H9 (cell line): Measurements from ENCODE around the gene FEM1C. TPM values are rescaled to one million over a fixed set of nuclear protein-coding genes. Genes with fewer than 3 reads are reported as not detected.

ENCODE experiments used
- DNase-seq: peaks from one replicate; pipeline ENCODE4 v3.0.0-alpha.2; 2017
- H2AFZ ChIP-seq: one replicate; pipeline ENCODE4 v1.6.1; 2013; ENCODE audit warnings: mild to moderate bottlenecking, low read length, control low read depth, moderate library complexity
- H2AK5ac ChIP-seq: 2 replicates; pipeline ENCODE4 v1.6.1; 2013; ENCODE audit warnings: low read length, control low read depth, mixed read lengths; ENCODE audit not compliant: insufficient read length
- H2BK120ac ChIP-seq: one replicate; pipeline ENCODE4 v1.6.1; 2013; ENCODE audit warnings: low read depth, mild to moderate bottlenecking, low read length, control low read depth, inconsistent platforms; ENCODE audit not compliant: poor library complexity, severe bottlenecking
- H2BK12ac ChIP-seq: 2 replicates; pipeline ENCODE4 v1.6.1; 2013; ENCODE audit warnings: low read length, control low read depth, mixed read lengths, low read depth; ENCODE audit not compliant: insufficient read length
- H2BK15ac ChIP-seq: 2 replicates; pipeline ENCODE4 v1.6.1; 2013; ENCODE audit warnings: low read depth, low read length, control low read depth
- H2BK20ac ChIP-seq: one replicate; pipeline ENCODE4 v1.6.1; 2013; ENCODE audit warnings: low read depth, mild to moderate bottlenecking, low read length, control low read depth, inconsistent platforms; ENCODE audit not compliant: poor library complexity, severe bottlenecking
- H2BK5ac ChIP-seq: 2 replicates; pipeline ENCODE4 v1.6.1; 2013; ENCODE audit warnings: low read length, control low read depth, mixed read lengths; ENCODE audit not compliant: insufficient read length
- H3K14ac ChIP-seq: 2 replicates; pipeline ENCODE4 v1.6.1; 2013; ENCODE audit warnings: low read length, control low read depth; ENCODE audit not compliant: insufficient read depth
- H3K18ac ChIP-seq: 2 replicates; pipeline ENCODE4 v1.6.1; 2013; ENCODE audit warnings: low read depth, mild to moderate bottlenecking, mixed read lengths, low read length, control low read depth; ENCODE audit not compliant: insufficient read length
- H3K23ac ChIP-seq: 2 replicates; pipeline ENCODE4 v1.6.1; 2013; ENCODE audit warnings: low read length, control low read depth, mixed read lengths, low read depth; ENCODE audit not compliant: insufficient read length
- H3K23me2 ChIP-seq: 2 replicates; pipeline ENCODE4 v1.6.1; 2013; ENCODE audit warnings: low read depth, mild to moderate bottlenecking, mixed read lengths, low read length, control low read depth; ENCODE audit not compliant: insufficient read length, poor library complexity, severe bottlenecking
- H3K27ac ChIP-seq: 2 replicates; pipeline ENCODE4 v1.5.1; 2013; ENCODE audit warnings: low read length, control low read depth, mixed read lengths, low read depth; ENCODE audit not compliant: insufficient read length
- H3K27me3 ChIP-seq: 2 replicates; pipeline ENCODE4 v1.6.1; 2013; ENCODE audit warnings: low read length, control low read depth, inconsistent platforms; ENCODE audit not compliant: insufficient read depth
- H3K4ac ChIP-seq: 2 replicates; pipeline ENCODE4 v1.6.1; 2013; ENCODE audit warnings: low read depth, mild to moderate bottlenecking, control low read depth, inconsistent platforms, low read length, moderate library complexity
- H3K4me1 ChIP-seq: 2 replicates; pipeline ENCODE4 v1.6.1; 2013; ENCODE audit warnings: low read length, control low read depth, inconsistent platforms; ENCODE audit not compliant: insufficient read depth
- H3K4me2 ChIP-seq: 2 replicates; pipeline ENCODE4 v1.6.1; 2013; ENCODE audit warnings: low read length, control low read depth, mixed read lengths; ENCODE audit not compliant: insufficient read length, insufficient read depth
- H3K56ac ChIP-seq: 2 replicates; pipeline ENCODE4 v1.6.1; 2013; ENCODE audit warnings: low read depth, mild to moderate bottlenecking, mixed read lengths, low read length, control low read depth; ENCODE audit not compliant: insufficient read length
- H3K79me1 ChIP-seq: 2 replicates; pipeline ENCODE4 v1.6.1; 2013; ENCODE audit warnings: low read depth, mild to moderate bottlenecking, moderate library complexity, low read length, control low read depth, inconsistent platforms; ENCODE audit not compliant: insufficient read depth, poor library complexity, severe bottlenecking
- H3K79me2 ChIP-seq: 2 replicates; pipeline ENCODE4 v1.6.1; 2013; ENCODE audit warnings: low read length, control low read depth, inconsistent platforms; ENCODE audit not compliant: insufficient read depth
- H3K9ac ChIP-seq: 2 replicates; pipeline ENCODE4 v1.6.1; 2013; ENCODE audit warnings: low read length, control low read depth, mixed read lengths; ENCODE audit not compliant: insufficient read length; ENCODE audit errors: extremely low read depth
- H3K9me3 ChIP-seq: one replicate; pipeline ENCODE4 v1.6.1; 2013; ENCODE audit warnings: low read depth, low read length, inconsistent platforms; ENCODE audit not compliant: control insufficient read depth
- H3T11ph ChIP-seq: one replicate; pipeline ENCODE4 v1.6.1; 2013; ENCODE audit warnings: mild to moderate bottlenecking, low read length, control low read depth, inconsistent platforms
- H4K20me1 ChIP-seq: one replicate; pipeline ENCODE4 v1.6.1; 2013; ENCODE audit not compliant: control insufficient read depth, insufficient read length, insufficient read depth
- H4K5ac ChIP-seq: 2 replicates; pipeline ENCODE4 v1.6.1; 2013; ENCODE audit warnings: low read depth, mild to moderate bottlenecking, mixed read lengths, low read length, control low read depth; ENCODE audit not compliant: insufficient read length
- H4K8ac ChIP-seq: replicated peaks from 2 replicates; pipeline ENCODE4 v1.6.1; 2013; ENCODE audit warnings: low read length, control low read depth, mixed read lengths, low read depth; ENCODE audit not compliant: insufficient read length
- H4K91ac ChIP-seq: 2 replicates; pipeline ENCODE4 v1.6.1; 2013; ENCODE audit warnings: low read depth, mild to moderate bottlenecking, moderate library complexity, mixed read lengths, low read length, control low read depth; ENCODE audit not compliant: insufficient read length
- H3K27ac Mint-ChIP-seq, 3 experiments: 2 replicates in 2 of 3; 3 replicates in 1 of 3; pipeline ENCODE4 v1.8.0; 2020 to 2021; ENCODE audit warnings: mixed read lengths in 3 of 3, mild to moderate bottlenecking in 1 of 3, moderate library complexity in 1 of 3
- H3K27me3 Mint-ChIP-seq: 2 replicates; pipeline ENCODE4 v1.8.0; 2021; ENCODE audit warnings: low read depth, mild to moderate bottlenecking, moderate library complexity, mixed read lengths
- H3K36me3 Mint-ChIP-seq, 3 experiments: 2 replicates in 2 of 3; 3 replicates in 1 of 3; pipeline ENCODE4 v1.8.0; 2020 to 2021; ENCODE audit warnings: low read depth in 3 of 3, mixed read lengths in 3 of 3; ENCODE audit not compliant: insufficient read depth in 1 of 3
- H3K4me1 Mint-ChIP-seq, 2 experiments: 2 replicates each; pipeline ENCODE4 v1.8.0; 2020; ENCODE audit warnings: mixed read lengths in 2 of 2
- H3K4me3 Mint-ChIP-seq, 2 experiments: 2 replicates in 1 of 2; 3 replicates in 1 of 2; pipeline ENCODE4 v1.8.0; 2020 to 2021; ENCODE audit warnings: mild to moderate bottlenecking in 2 of 2, mixed read lengths in 2 of 2, moderate library complexity in 1 of 2
- H3K9me3 Mint-ChIP-seq, 2 experiments: 2 replicates in 1 of 2; 3 replicates in 1 of 2; pipeline ENCODE4 v1.8.0; 2020; ENCODE audit warnings: mild to moderate bottlenecking in 2 of 2, mixed read lengths in 2 of 2, moderate library complexity in 1 of 2
- WGBS: extraction: QIAGEN DNeasy Blood & Tissue Kit; methylation state at CpG from one replicate; pipeline ENCODE4 v1.1.7; 2013; ENCODE audit warnings: missing lambda C conversion rate, low lambda C conversion rate, mixed read lengths; ENCODE audit not compliant: insufficient read length; ENCODE audit errors: extremely low coverage; 5-methylcytosine and 5-hydroxymethylcytosine counted together
- total RNA-seq: library from RNA; stranded (reverse); gene quantifications from 2 replicates; pipeline ENCODE4 v1.2.1, GENCODE V29; 2021
- TF ChIP-seq, protein P1 (sequence below): fragments of 200-600 bp; sonication (generic); conservative IDR thresholded peaks from 3 replicates; pipeline ENCODE4 v1.8.0; 2021; ENCODE audit warnings: antibody characterized with exemption, mild to moderate bottlenecking

The FEM1C gene
- total RNA-seq, 1 experiment from 2014 or later = 15.2 TPM

DNA sequence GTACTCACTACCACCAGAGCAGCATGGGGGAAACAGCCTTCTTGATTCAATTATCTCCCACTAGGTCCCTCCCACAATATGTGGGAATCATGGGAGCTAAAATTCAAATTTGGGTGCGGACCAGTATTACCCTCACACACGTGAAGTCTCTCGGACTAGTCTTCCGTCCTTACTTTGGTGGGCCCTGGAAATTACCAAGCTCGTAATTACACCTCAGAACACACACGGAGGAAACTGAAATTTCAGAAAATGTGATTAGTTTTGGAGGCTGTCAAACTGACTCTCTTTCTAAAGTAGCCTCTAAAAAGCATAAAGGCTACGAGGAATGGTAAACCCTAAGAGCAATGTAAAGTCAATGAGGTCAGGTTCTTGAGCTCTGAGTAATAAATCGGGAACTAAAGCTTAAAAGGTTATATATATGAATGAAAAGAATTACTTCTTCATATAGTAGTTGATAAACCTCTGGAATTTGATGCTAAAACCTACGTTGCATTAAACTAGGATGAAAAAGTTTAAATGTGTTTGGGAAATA lies 842 bp upstream of the FEM1C start:
- H3K27me3 Mint-ChIP-seq = no peaks in the 10 kb centered on the region
- H3K79me1 ChIP-seq = no peaks in the 10 kb centered on the region
- no peak overlapping the region for H4K8ac ChIP-seq

More for the DNA sequence above, 842 bp upstream of the FEM1C start:
- peaks cover 9% of the 10 kb centered on the region for H3K23me2 ChIP-seq
- peaks cover 22% of the 10 kb centered on the region; the same call in 1 of the 2 replicates for H3K79me2 ChIP-seq
- H2BK20ac ChIP-seq = no peak overlapping the region
- H3T11ph ChIP-seq = no peak overlapping the region
- no peak overlapping the region for H3K9ac ChIP-seq
- no peaks in the 10 kb centered on the region; the same call in 1 of the 2 replicates for H3K4me1 ChIP-seq
- no peak overlapping the region for H2BK15ac ChIP-seq
- no peak overlapping the region for H2AFZ ChIP-seq
- no peak overlapping the region for H2BK120ac ChIP-seq
- H3K14ac ChIP-seq = no peak overlapping the region
- no peak overlapping the region for H2BK12ac ChIP-seq
- H3K56ac ChIP-seq = no peak overlapping the region
- no peaks in the 10 kb centered on the region for H3K9me3 ChIP-seq
- Mint-ChIP-seq H3K4me1 (peaks cover 40% of the 10 kb centered on the region in 2 experiments), H3K36me3 (peaks cover 20 to 32% (median 30%) of the 10 kb centered on the region in 3 experiments), H3K9me3 (peaks cover 12 to 13% of the 10 kb centered on the region in 2 experiments; a peak in 4 of 5 replicates), H3K4me3 (peak overlapping the region; percentile 94 to 99; a peak in 3 of 5 replicates), H3K27ac (no peak overlapping the region)
- peak overlapping the region; percentile 42 for H3K4me2 ChIP-seq
- H4K20me1 ChIP-seq = no peaks in the 10 kb centered on the region
- WGBS = no CpG with 5 or more reads among the region's 9 CpGs
- no peaks in the 10 kb centered on the region for H3K27me3 ChIP-seq
- no peak overlapping the region for H3K18ac ChIP-seq
- no peak for DNase-seq
- no peak overlapping the region for H2AK5ac ChIP-seq
- no peak overlapping the region for H3K4ac ChIP-seq
- no peak overlapping the region for H4K5ac ChIP-seq
- H2BK5ac ChIP-seq = no peak overlapping the region
- H3K23ac ChIP-seq = no peak overlapping the region
- TF ChIP-seq, protein P1, sequence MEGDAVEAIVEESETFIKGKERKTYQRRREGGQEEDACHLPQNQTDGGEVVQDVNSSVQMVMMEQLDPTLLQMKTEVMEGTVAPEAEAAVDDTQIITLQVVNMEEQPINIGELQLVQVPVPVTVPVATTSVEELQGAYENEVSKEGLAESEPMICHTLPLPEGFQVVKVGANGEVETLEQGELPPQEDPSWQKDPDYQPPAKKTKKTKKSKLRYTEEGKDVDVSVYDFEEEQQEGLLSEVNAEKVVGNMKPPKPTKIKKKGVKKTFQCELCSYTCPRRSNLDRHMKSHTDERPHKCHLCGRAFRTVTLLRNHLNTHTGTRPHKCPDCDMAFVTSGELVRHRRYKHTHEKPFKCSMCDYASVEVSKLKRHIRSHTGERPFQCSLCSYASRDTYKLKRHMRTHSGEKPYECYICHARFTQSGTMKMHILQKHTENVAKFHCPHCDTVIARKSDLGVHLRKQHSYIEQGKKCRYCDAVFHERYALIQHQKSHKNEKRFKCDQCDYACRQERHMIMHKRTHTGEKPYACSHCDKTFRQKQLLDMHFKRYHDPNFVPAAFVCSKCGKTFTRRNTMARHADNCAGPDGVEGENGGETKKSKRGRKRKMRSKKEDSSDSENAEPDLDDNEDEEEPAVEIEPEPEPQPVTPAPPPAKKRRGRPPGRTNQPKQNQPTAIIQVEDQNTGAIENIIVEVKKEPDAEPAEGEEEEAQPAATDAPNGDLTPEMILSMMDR = no peak
- no peak overlapping the region for H4K91ac ChIP-seq
- H3K27ac ChIP-seq = no peak overlapping the region
